Chondrocyte (in vitro differentiated cells): ENCODE results near the gene PRRX1. TPM values are rescaled to one million over a fixed set of nuclear protein-coding genes. Genes with fewer than 3 reads are reported as not detected.

Source experiments
- DNase-seq: peaks from one replicate; pipeline ENCODE4 v3.0.0; 2021; ENCODE audit warnings: mixed read lengths, low spot score
- H3K27ac Mint-ChIP-seq: one replicate; pipeline ENCODE4 v1.8.0; 2021; ENCODE audit warnings: mild to moderate bottlenecking, moderate library complexity, mixed read lengths; ENCODE audit not compliant: unreplicated experiment
- H3K27me3 Mint-ChIP-seq: 2 replicates; pipeline ENCODE4 v1.8.0; 2021; ENCODE audit warnings: low read depth, mixed read lengths
- H3K36me3 Mint-ChIP-seq: 2 replicates; pipeline ENCODE4 v1.8.0; 2021; ENCODE audit warnings: low read depth, mixed read lengths
- H3K4me1 Mint-ChIP-seq: 2 replicates; pipeline ENCODE4 v1.8.0; 2021; ENCODE audit warnings: low read depth, mild to moderate bottlenecking, mixed read lengths
- H3K4me3 Mint-ChIP-seq: one replicate; pipeline ENCODE4 v1.8.0; 2021; ENCODE audit warnings: mild to moderate bottlenecking, moderate library complexity, mixed read lengths; ENCODE audit not compliant: unreplicated experiment
- H3K9me3 Mint-ChIP-seq: 2 replicates; pipeline ENCODE4 v1.8.0; 2021; ENCODE audit warnings: low read depth, mixed read lengths
- total RNA-seq: library from RNA; stranded (reverse); gene quantifications from 3 replicates; pipeline ENCODE4 v1.2.1, GENCODE V29; 2021
- TF ChIP-seq, protein P1 (sequence below): fragments of 200-600 bp; sonication (generic); IDR thresholded peaks from 2 replicates; pipeline ENCODE4 v1.5.0; 2021; ENCODE audit warnings: antibody characterized with exemption, mild to moderate bottlenecking, moderate library complexity

PRRX1 gene
- total RNA-seq, 1 donor from 2014 or later = 158 TPM

DNA sequence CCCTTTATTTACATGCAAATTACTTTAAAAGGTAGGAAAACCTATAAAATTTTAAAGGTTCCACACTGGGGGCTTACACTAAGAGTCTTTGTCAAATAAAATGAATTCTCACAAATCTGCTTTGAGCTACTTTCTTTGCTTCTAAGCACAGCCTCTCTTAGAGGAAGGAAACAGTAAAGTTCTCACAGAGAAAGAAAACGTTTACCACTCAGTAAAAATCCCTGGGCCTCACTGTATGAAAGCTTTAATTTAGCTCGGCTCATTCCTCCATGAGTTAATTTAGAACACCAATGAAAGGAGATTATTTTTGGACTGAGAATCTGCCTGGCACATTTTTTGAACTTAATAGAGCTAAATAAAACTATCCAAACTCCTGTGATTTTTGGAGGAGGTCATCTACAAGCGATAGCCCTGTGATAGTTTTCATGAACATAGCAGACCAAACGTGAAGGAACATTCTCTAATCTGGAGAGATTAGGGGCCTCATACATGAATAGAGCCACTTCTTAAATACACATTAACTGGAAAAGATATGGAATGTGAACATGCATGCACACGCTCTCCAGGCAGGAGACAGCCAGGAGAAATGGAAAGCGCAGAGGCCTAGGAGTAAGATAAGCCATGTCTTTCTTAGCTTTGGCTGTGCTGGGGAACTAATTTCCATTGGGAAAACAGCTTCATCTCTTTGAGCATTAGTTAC lies 32.8 kb downstream of the PRRX1 start:
- TF ChIP-seq, protein P1, sequence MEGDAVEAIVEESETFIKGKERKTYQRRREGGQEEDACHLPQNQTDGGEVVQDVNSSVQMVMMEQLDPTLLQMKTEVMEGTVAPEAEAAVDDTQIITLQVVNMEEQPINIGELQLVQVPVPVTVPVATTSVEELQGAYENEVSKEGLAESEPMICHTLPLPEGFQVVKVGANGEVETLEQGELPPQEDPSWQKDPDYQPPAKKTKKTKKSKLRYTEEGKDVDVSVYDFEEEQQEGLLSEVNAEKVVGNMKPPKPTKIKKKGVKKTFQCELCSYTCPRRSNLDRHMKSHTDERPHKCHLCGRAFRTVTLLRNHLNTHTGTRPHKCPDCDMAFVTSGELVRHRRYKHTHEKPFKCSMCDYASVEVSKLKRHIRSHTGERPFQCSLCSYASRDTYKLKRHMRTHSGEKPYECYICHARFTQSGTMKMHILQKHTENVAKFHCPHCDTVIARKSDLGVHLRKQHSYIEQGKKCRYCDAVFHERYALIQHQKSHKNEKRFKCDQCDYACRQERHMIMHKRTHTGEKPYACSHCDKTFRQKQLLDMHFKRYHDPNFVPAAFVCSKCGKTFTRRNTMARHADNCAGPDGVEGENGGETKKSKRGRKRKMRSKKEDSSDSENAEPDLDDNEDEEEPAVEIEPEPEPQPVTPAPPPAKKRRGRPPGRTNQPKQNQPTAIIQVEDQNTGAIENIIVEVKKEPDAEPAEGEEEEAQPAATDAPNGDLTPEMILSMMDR = no peak
- Mint-ChIP-seq H3K9me3 (no peaks in the 10 kb centered on the region), H3K4me3 (peak overlapping the region; percentile 11), H3K27ac (peak overlapping the region; percentile 77), H3K4me1 (peaks cover 94% of the 10 kb centered on the region), H3K36me3 (peaks cover 1% of the 10 kb centered on the region), H3K27me3 (no peaks in the 10 kb centered on the region)
- no peak for DNase-seq

DNA sequence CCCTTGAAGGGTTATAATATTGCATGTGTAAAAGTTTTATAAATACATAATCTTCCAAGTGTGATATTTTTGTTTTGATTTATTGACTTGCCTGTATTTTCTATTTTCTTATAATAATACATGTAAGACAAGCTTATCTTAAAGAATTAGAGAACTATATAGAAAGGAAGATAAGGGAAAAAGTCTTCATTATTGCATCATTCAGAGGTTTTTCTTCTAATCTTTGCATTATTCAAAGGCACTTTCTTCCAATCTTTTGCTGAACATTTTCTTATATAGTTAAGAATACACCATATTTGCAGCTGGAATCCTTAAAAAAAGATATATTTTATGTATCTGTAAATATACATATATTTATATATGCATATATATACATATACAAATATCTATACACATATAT lies 33.4 kb downstream of the PRRX1 start:
- Mint-ChIP-seq H3K4me3 (no peak overlapping the region), H3K27ac (peak overlapping the region; percentile 77), H3K27me3 (no peaks in the 10 kb centered on the region), H3K4me1 (peaks cover 94% of the 10 kb centered on the region), H3K9me3 (no peaks in the 10 kb centered on the region), H3K36me3 (peaks cover 1% of the 10 kb centered on the region)
- TF ChIP-seq, protein P1 = no peak
- no peak for DNase-seq

DNA sequence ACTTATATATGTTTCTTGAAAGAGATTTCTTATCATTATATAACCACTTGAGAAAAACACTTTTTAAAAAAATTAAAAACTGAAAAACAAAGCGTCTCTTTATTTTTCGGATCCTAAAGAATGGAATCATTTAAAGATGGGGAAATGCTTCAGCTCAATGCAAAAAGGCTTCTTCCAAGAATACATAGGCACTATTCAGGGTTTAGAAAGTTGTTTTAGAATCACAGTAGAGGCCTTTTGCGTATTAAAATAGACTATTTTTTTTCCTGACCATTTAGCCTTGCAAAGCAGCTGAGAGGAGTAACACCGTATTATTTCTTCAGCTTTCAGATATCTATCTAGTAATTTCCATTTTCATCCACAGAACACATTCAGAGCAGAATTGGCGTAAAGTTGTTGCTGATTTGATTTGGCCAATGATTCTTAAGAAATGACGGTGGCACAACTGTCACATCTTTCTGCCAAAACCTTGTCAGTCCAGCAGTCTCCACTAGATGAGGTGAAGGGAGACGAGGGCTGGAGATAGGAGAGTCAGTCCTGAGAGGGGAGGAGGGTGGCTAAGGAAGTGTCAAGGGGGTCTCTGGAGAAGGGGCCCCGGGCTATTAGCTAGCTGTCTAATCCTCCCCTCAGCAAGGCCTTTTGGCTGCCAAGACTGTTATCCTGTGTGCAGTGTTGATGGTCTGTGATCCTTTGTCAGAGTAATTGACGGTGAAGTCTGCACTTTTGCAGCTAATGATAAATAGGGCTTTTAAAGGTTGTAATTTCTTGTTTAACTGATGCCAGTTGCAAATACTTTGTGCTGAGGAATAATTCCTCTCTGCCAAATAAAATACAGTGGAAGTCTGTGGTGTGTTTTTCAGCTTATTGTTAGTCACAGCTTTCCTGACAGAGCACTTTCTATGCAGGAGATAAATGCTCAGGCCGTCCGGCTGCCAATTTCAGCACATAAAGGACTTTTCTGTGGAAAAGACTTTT lies 34.7 kb downstream of the PRRX1 start:
- TF ChIP-seq, protein P1 = no peak
- H3K4me3 Mint-ChIP-seq = peak overlapping the region; percentile 29
- peak overlapping the region; percentile 94 for H3K27ac Mint-ChIP-seq
- peaks cover 92% of the 10 kb centered on the region for H3K4me1 Mint-ChIP-seq
- no peaks in the 10 kb centered on the region for H3K27me3 Mint-ChIP-seq
- no peak for DNase-seq
- H3K9me3 Mint-ChIP-seq = no peaks in the 10 kb centered on the region
- H3K36me3 Mint-ChIP-seq = peaks cover 1% of the 10 kb centered on the region

DNA sequence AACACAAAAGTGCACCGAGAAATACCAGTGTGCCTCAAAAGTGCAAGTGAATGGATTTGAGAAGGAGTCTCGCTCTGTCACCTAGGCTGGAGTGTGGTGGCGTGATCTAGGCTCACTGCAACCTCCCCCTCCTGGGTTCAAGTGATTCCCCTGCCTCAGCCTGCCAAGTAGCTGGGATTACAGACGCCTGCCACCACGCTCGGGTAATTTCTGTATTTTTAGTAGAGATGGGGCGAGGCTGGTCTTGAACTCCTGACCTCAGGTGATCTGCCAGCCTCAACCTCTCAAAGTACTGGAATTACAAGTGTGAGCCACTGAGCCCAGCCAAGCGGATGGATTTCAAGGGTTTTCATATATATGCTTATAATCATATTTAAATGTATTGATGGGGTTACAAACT lies 35.8 kb downstream of the PRRX1 start:
- Mint-ChIP-seq H3K4me3 (peak overlapping the region; percentile 43), H3K36me3 (peaks cover 1% of the 10 kb centered on the region), H3K27me3 (no peaks in the 10 kb centered on the region), H3K27ac (peak overlapping the region; percentile 95), H3K4me1 (peaks cover 91% of the 10 kb centered on the region), H3K9me3 (no peaks in the 10 kb centered on the region)
- DNase-seq = no peak
- TF ChIP-seq, protein P1 = no peak

DNA sequence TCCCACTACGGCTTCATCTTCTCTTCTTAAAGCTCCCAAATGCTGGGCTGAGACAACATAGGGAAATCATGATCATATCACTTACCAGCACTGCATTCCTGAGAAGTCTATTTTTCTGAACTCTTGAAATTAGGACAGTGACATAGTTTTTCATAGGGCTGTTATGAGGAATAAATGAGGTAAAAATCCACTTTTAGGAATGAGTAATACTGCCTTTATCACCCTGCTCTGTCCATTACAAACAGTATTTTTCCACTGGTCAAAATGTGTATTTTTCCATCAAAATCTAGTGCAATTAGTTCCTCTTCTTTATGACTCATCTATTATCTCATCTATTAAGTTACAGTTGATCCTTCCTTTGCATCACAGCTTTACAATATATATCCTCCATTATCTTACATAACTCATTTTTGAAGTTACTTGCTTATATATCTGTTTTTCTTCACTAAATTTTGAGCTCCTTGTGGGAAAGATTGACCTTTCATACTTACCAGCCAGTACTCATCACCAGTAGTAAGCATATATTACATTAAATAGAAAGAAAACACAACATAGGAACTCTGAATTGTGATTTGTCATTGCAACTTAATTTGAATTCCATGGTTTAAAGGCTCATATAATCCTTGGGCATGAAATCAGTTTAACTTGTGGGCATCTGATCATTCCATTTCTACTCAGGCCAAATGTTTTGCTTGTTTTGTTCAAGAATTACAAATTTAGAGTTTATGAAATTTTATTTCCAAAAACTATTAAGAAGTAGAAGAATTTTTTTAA lies 37.1 kb downstream of the PRRX1 start:
- peak overlapping the region; percentile 88 for H3K27ac Mint-ChIP-seq
- H3K27me3 Mint-ChIP-seq = no peaks in the 10 kb centered on the region
- H3K4me3 Mint-ChIP-seq = no peak overlapping the region
- no peaks in the 10 kb centered on the region for H3K9me3 Mint-ChIP-seq
- H3K4me1 Mint-ChIP-seq = peaks cover 89% of the 10 kb centered on the region
- TF ChIP-seq, protein P1 = no peak
- no peaks in the 10 kb centered on the region for H3K36me3 Mint-ChIP-seq
- DNase-seq = no peak
